ENCODE measurements around the gene FEZF2. TPM values are rescaled to one million over a fixed set of nuclear protein-coding genes. Genes with fewer than 3 reads are reported as not detected.

FEZF2 gene
- polyA plus RNA-seq, 2 of the 4 experiments (the other 2 are of a cell fraction) = not detected

GRCh38 chr3:62376906-62377877 is 3.8 kb upstream of the FEZF2 start (continued):
- TF ChIP-seq NR3C1 (IDR thresholded peaks at IDR 0.05) = no peak
- TF ChIP-seq USF2 (IDR thresholded peaks at IDR 0.05) = no peak

GRCh38 chr3:62376454-62376720 is 3.0 kb upstream of the FEZF2 start:
- Histone ChIP-seq H3K27ac (no peak overlapping the region), H3K4me2 (no peak overlapping the region), H3K4me3 (no peak overlapping the region), H3K9me3 (no peaks in the 10 kb centered on the region), H3K4me1 (no peaks in the 10 kb centered on the region)
- 56% methylated on average over 3 of the region's 3 CpGs for WGBS (ENCODE audit: missing lambda C conversion rate)
- TF ChIP-seq KDM1A (IDR thresholded peaks at IDR 0.05; ENCODE audit: low read depth) = no peak
- no peak for TF ChIP-seq HMGXB4 (CRISPR knock-in tag; IDR thresholded peaks at IDR 0.05; ENCODE audit: borderline replicate concordance)
- no peak for TF ChIP-seq KDM5A (IDR thresholded peaks at IDR 0.05)
- TF ChIP-seq POLR2AphosphoS2 (conservative IDR thresholded peaks at IDR 0.05; ENCODE audit: low read length) = no peak
- TF ChIP-seq RNF2 (IDR thresholded peaks at IDR 0.05; ENCODE audit: borderline replicate concordance, low read depth) = no peak
- TF ChIP-seq HOXB13 (CRISPR knock-in tag; IDR thresholded peaks at IDR 0.05; ENCODE audit: low read depth) = no peak
- TF ChIP-seq ZC3H11A (IDR thresholded peaks at IDR 0.05) = no peak
- TF ChIP-seq HEYL (CRISPR knock-in tag; IDR thresholded peaks at IDR 0.05) = no peak
- no peak for TF ChIP-seq POLR2A (IDR thresholded peaks at IDR 0.05; ENCODE audit: low read length)
- no peak for TF ChIP-seq CTCF (IDR thresholded peaks at IDR 0.05)
- TF ChIP-seq EHF (CRISPR knock-in tag; IDR thresholded peaks at IDR 0.05) = no peak
- no peak for TF ChIP-seq MYC (IDR thresholded peaks at IDR 0.05; ENCODE audit: borderline replicate concordance, low read length)
- ATAC-seq (no peak), FAIRE-seq (no peak), DNase-seq (ENCODE audit: low read depth in 1 of 2, low spot score in 1 of 2) (no peak)
- ChIA-PET POLR2A (no interaction called here), CTCF (no interaction called here)

- no peak overlapping the region for H3K4me2 ChIP-seq
- no peak for TF ChIP-seq MAX (IDR thresholded peaks at IDR 0.05)
- no peak for TF ChIP-seq CHD4 (IDR thresholded peaks at IDR 0.05; ENCODE audit: borderline replicate concordance)
- TF ChIP-seq RNF2 (IDR thresholded peaks at IDR 0.05; ENCODE audit: borderline replicate concordance, low read depth) = no peak
- no peak for TF ChIP-seq ATOH8 (CRISPR knock-in tag; IDR thresholded peaks at IDR 0.05; ENCODE audit: low read depth)
- no peak for TF ChIP-seq ELK1 (IDR thresholded peaks at IDR 0.05; ENCODE audit: low read depth, low read length)
- TF ChIP-seq HOXB13 (CRISPR knock-in tag; IDR thresholded peaks at IDR 0.05; ENCODE audit: low read depth) = no peak
- H3K27ac ChIP-seq = no peak overlapping the region
- FAIRE-seq (no peak), ATAC-seq (no peak), DNase-seq (ENCODE audit: low read depth in 1 of 2, low spot score in 1 of 2) (no peak)
- no peak overlapping the region for H3K4me3 ChIP-seq
- H3K4me1 ChIP-seq = no peaks in the 10 kb centered on the region
- ChIA-PET POLR2A (no interaction called here), CTCF (no interaction called here)
- 34% methylated on average over 14 of the region's 14 CpGs for WGBS (ENCODE audit: missing lambda C conversion rate)
- H3K9me3 ChIP-seq = no peaks in the 10 kb centered on the region
Observed at GRCh38 chr3:62375655-62376453, 2.5 kb upstream of the FEZF2 start.

Data from A549 (cell line).